ENCODE data around the gene LRP11. TPM values are rescaled to one million over a fixed set of nuclear protein-coding genes. Genes with fewer than 3 reads are reported as not detected.
"Not testable (repeated sequence)": the region's sequence is repeated elsewhere in the genome, so short reads cannot be mapped to it uniquely, and the experiment has no call there.

Gene LRP11
- total and polyA plus RNA-seq, 12 donors: 2.6 to 65.1 (median 42.4) TPM

GRCh38 chr6:149910721-149911151 lies 46.6 kb upstream of the LRP11 start:
- no peaks in the 10 kb centered on the region for H3K9me3 ChIP-seq (replicated peaks in 1 of 3)
- no peaks in the 10 kb centered on the region for H3K36me3 ChIP-seq (replicated peaks in 1 of 2)
- no peak overlapping the region for H3K4me3 ChIP-seq
- TF ChIP-seq CTCF (IDR thresholded peaks at IDR 0.05): no peak
- TF ChIP-seq POLR2A (IDR thresholded peaks at IDR 0.05): no peak
- 94 to 97% (median 96%) methylated on average over 23 of the region's 23 CpGs for WGBS, 4 donors
- H3K27ac ChIP-seq: no peak overlapping the region
- H3K27me3 ChIP-seq: no peaks in the 10 kb centered on the region
- H3K4me1 ChIP-seq (replicated peaks in 1 of 2): no peaks in the 10 kb centered on the region
- DNase-seq: peak in 3 of 7 donors; percentile 7 to 25 (median 8)
- intact Hi-C loops (cut with DNase I): no loop called here

- Histone ChIP-seq H3K4me3 (no peak overlapping the region), H3K9me3 (replicated peaks in 1 of 3) (no peaks in the 10 kb centered on the region), H3K27me3 (no peaks in the 10 kb centered on the region), H3K4me1 (replicated peaks in 1 of 2) (no peaks in the 10 kb centered on the region), H3K36me3 (replicated peaks in 1 of 2) (no peaks in the 10 kb centered on the region), H3K27ac (no peak overlapping the region)
- peak in 1 of 7 donors; percentile 14 for DNase-seq
- WGBS, 4 donors: 81 to 96% (median 89%) methylated on average over 5 to 9 of the region's 9 CpGs
- no peak for TF ChIP-seq CTCF (IDR thresholded peaks at IDR 0.05)
- no peak for TF ChIP-seq POLR2A (IDR thresholded peaks at IDR 0.05)
- intact Hi-C loops (cut with DNase I): no loop called here
Measured at GRCh38 chr6:149909701-149910470, 45.7 kb upstream of the LRP11 start.

- H3K9me3 ChIP-seq (replicated peaks in 1 of 3); H3K27me3 ChIP-seq; intact Hi-C loops (cut with DNase I); H3K4me1 ChIP-seq (replicated peaks in 1 of 2); H3K4me3 ChIP-seq; H3K27ac ChIP-seq; H3K36me3 ChIP-seq (replicated peaks in 1 of 2): not testable (repeated sequence)
- WGBS, 4 donors: 64 to 83% (median 78%) methylated on average over 2 to 4 of the region's 4 CpGs
- DNase-seq: peak in 1 of 7 donors; percentile 23
Measured at GRCh38 chr6:149908480-149908879, 44.3 kb upstream of the LRP11 start.

GRCh38 chr6:149907317-149907716 lies 43.2 kb upstream of the LRP11 start:
- DNase-seq: peak in 1 of 7 donors; percentile 15
- TF ChIP-seq POLR2A (IDR thresholded peaks at IDR 0.05): no peak
- TF ChIP-seq CTCF (IDR thresholded peaks at IDR 0.05): no peak
- no peaks in the 10 kb centered on the region for H3K36me3 ChIP-seq (replicated peaks in 1 of 2)
- H3K4me3 ChIP-seq: no peak overlapping the region
- H3K27me3 ChIP-seq: no peaks in the 10 kb centered on the region
- H3K4me1 ChIP-seq (replicated peaks in 1 of 2): no peaks in the 10 kb centered on the region
- intact Hi-C loops (cut with DNase I): no loop called here
- H3K27ac ChIP-seq: no peak overlapping the region
- no peaks in the 10 kb centered on the region for H3K9me3 ChIP-seq (replicated peaks in 1 of 3)
- WGBS, 4 donors: 81 to 95% (median 87%) methylated on average over 2 of the region's 2 CpGs

- peak in 2 of 7 donors; percentile 2 to 18 for DNase-seq
- intact Hi-C loops (cut with DNase I): no loop called here
- TF ChIP-seq POLR2A (IDR thresholded peaks at IDR 0.05): no peak
- TF ChIP-seq CTCF (IDR thresholded peaks at IDR 0.05): no peak
Measured at GRCh38 chr6:149906405-149906804, 42.2 kb upstream of the LRP11 start.

More at GRCh38 chr6:149906405-149906804, 42.2 kb upstream of the LRP11 start:
- H3K4me1 ChIP-seq (replicated peaks in 1 of 2): no peaks in the 10 kb centered on the region
- no peak overlapping the region for H3K4me3 ChIP-seq
- H3K27me3 ChIP-seq: no peaks in the 10 kb centered on the region
- H3K9me3 ChIP-seq (replicated peaks in 1 of 3): no peaks in the 10 kb centered on the region
- no peak overlapping the region for H3K27ac ChIP-seq
- 90 to 95% (median 95%) methylated on average over 2 to 4 of the region's 4 CpGs for WGBS, 4 donors
- no peaks in the 10 kb centered on the region for H3K36me3 ChIP-seq (replicated peaks in 1 of 2)

Data from adrenal gland (tissue), 12 donors.